Measurements from ENCODE around the gene ETAA1. TPM values are rescaled to one million over a fixed set of nuclear protein-coding genes. Genes with fewer than 3 reads are reported as not detected.

The ETAA1 gene
- total RNA-seq, 1 donor from 2014 or later, result 8.6 TPM

- no peaks in the 10 kb centered on the region for H3K36me3 ChIP-seq (ENCODE audit: insufficient read depth, low read length)
- no peaks in the 10 kb centered on the region for H3K79me2 ChIP-seq (ENCODE audit: insufficient read depth, low read length)
- no peak overlapping the region for H3K4me2 ChIP-seq (ENCODE audit: low read length)
- DNase-seq (ENCODE audit: low read depth) (peak; percentile 11), FAIRE-seq (no peak)
- H2AFZ ChIP-seq (ENCODE audit: low read depth, low read length), result no peak overlapping the region
- H3K9me3 ChIP-seq (ENCODE audit: insufficient read depth, low read depth, low read length), result no peaks in the 10 kb centered on the region
- no peaks in the 10 kb centered on the region for H3K4me1 ChIP-seq (ENCODE audit: insufficient read depth, low read length)
- Mint-ChIP-seq H3K9me3 (ENCODE audit: unreplicated experiment) (no peaks in the 10 kb centered on the region), H3K4me3 (ENCODE audit: unreplicated experiment) (no peak overlapping the region), H3K27me3 (ENCODE audit: low read depth, unreplicated experiment) (no peaks in the 10 kb centered on the region), H3K36me3 (ENCODE audit: low read depth, unreplicated experiment) (no peaks in the 10 kb centered on the region), H3K4me1 (ENCODE audit: low read depth, unreplicated experiment) (peaks cover 8% of the 10 kb centered on the region), H3K27ac (ENCODE audit: unreplicated experiment) (no peak overlapping the region)
- no peaks in the 10 kb centered on the region for H3K27me3 ChIP-seq (ENCODE audit: insufficient read depth, low read length)
- H3K27ac ChIP-seq (ENCODE audit: low read depth, low read length), result no peak overlapping the region
- TF ChIP-seq CTCF (IDR thresholded peaks at IDR 0.05; ENCODE audit: insufficient read depth, low read depth, low read length), result no peak
- TF ChIP-seq EZH2 (IDR thresholded peaks at IDR 0.05; ENCODE audit: insufficient read depth, low read length), result no peak
- H3K4me3 ChIP-seq (ENCODE audit: insufficient read depth, low read depth, low read length), result no peak overlapping the region
- no peaks in the 10 kb centered on the region for H4K20me1 ChIP-seq (ENCODE audit: insufficient read depth, low read length)
- no peak overlapping the region for H3K9ac ChIP-seq (ENCODE audit: low read length)
These were observed 39.1 kb downstream of the ETAA1 start for GRCh38 chr2:67436221-67436620.

- no peaks in the 10 kb centered on the region for H3K36me3 ChIP-seq (ENCODE audit: insufficient read depth, low read length)
- Mint-ChIP-seq H3K27ac (ENCODE audit: unreplicated experiment) (no peak overlapping the region), H3K27me3 (ENCODE audit: low read depth, unreplicated experiment) (no peaks in the 10 kb centered on the region), H3K9me3 (ENCODE audit: unreplicated experiment) (no peaks in the 10 kb centered on the region), H3K4me1 (ENCODE audit: low read depth, unreplicated experiment) (peaks cover 8% of the 10 kb centered on the region), H3K36me3 (ENCODE audit: low read depth, unreplicated experiment) (no peaks in the 10 kb centered on the region), H3K4me3 (ENCODE audit: unreplicated experiment) (no peak overlapping the region)
- DNase-seq (ENCODE audit: low read depth), result peak; percentile 26
- H3K4me1 ChIP-seq (ENCODE audit: insufficient read depth, low read length), result no peaks in the 10 kb centered on the region
- H3K9ac ChIP-seq (ENCODE audit: low read length), result no peak overlapping the region
- no peak overlapping the region for H2AFZ ChIP-seq (ENCODE audit: low read depth, low read length)
- H3K27ac ChIP-seq (ENCODE audit: low read depth, low read length), result no peak overlapping the region
- H4K20me1 ChIP-seq (ENCODE audit: insufficient read depth, low read length), result no peaks in the 10 kb centered on the region
- H3K4me2 ChIP-seq (ENCODE audit: low read length), result no peak overlapping the region
- TF ChIP-seq CTCF (IDR thresholded peaks at IDR 0.05; ENCODE audit: insufficient read depth, low read depth, low read length) (no peak), EZH2 (IDR thresholded peaks at IDR 0.05; ENCODE audit: insufficient read depth, low read length) (no peak)
- no peak overlapping the region for H3K4me3 ChIP-seq (ENCODE audit: insufficient read depth, low read depth, low read length)
- no peaks in the 10 kb centered on the region for H3K9me3 ChIP-seq (ENCODE audit: insufficient read depth, low read depth, low read length)
- no peak for FAIRE-seq
- H3K79me2 ChIP-seq (ENCODE audit: insufficient read depth, low read length), result no peaks in the 10 kb centered on the region
- no peaks in the 10 kb centered on the region for H3K27me3 ChIP-seq (ENCODE audit: insufficient read depth, low read length)
These were observed 40.0 kb downstream of the ETAA1 start for GRCh38 chr2:67437114-67437513.

- Histone ChIP-seq H3K27ac (ENCODE audit: low read depth, low read length) (no peak overlapping the region), H4K20me1 (ENCODE audit: insufficient read depth, low read length) (no peaks in the 10 kb centered on the region), H3K9ac (ENCODE audit: low read length) (no peak overlapping the region), H3K4me3 (ENCODE audit: insufficient read depth, low read depth, low read length) (no peak overlapping the region), H3K9me3 (ENCODE audit: insufficient read depth, low read depth, low read length) (no peaks in the 10 kb centered on the region), H3K27me3 (ENCODE audit: insufficient read depth, low read length) (no peaks in the 10 kb centered on the region), H3K4me2 (ENCODE audit: low read length) (no peak overlapping the region), H3K4me1 (ENCODE audit: insufficient read depth, low read length) (no peaks in the 10 kb centered on the region), H3K36me3 (ENCODE audit: insufficient read depth, low read length) (no peaks in the 10 kb centered on the region), H3K79me2 (ENCODE audit: insufficient read depth, low read length) (no peaks in the 10 kb centered on the region), H2AFZ (ENCODE audit: low read depth, low read length) (no peak overlapping the region)
- Mint-ChIP-seq H3K9me3 (ENCODE audit: unreplicated experiment) (no peaks in the 10 kb centered on the region), H3K27ac (ENCODE audit: unreplicated experiment) (no peak overlapping the region), H3K4me3 (ENCODE audit: unreplicated experiment) (no peak overlapping the region), H3K36me3 (ENCODE audit: low read depth, unreplicated experiment) (no peaks in the 10 kb centered on the region), H3K27me3 (ENCODE audit: low read depth, unreplicated experiment) (no peaks in the 10 kb centered on the region), H3K4me1 (ENCODE audit: low read depth, unreplicated experiment) (peaks cover 8% of the 10 kb centered on the region)
- TF ChIP-seq CTCF (IDR thresholded peaks at IDR 0.05; ENCODE audit: insufficient read depth, low read depth, low read length) (no peak), EZH2 (IDR thresholded peaks at IDR 0.05; ENCODE audit: insufficient read depth, low read length) (no peak)
- DNase-seq (ENCODE audit: low read depth) (no peak), FAIRE-seq (no peak)
These were observed 41.2 kb downstream of the ETAA1 start for GRCh38 chr2:67438337-67438736.

Data from astrocyte (in vitro differentiated cells and primary cell).